ENCODE data around the gene DQX1. TPM values are rescaled to one million over a fixed set of nuclear protein-coding genes. Genes with fewer than 3 reads are reported as not detected.

DQX1 gene
- total RNA-seq, 1 experiment from 2014 or later = not detected

GRCh38 chr2:74558284-74559230 lies 32.5 kb upstream of the DQX1 start:
- no peaks in the 10 kb centered on the region for H3K36me3 ChIP-seq
- no peak overlapping the region for H3K4me3 ChIP-seq
- no peaks in the 10 kb centered on the region for H3K9me3 ChIP-seq
- no peaks in the 10 kb centered on the region for H3K27me3 ChIP-seq
- DNase-seq = no peak

- no peaks in the 10 kb centered on the region for H3K9me3 ChIP-seq
- H3K36me3 ChIP-seq = peaks cover 4% of the 10 kb centered on the region; the same call in 1 of the 2 replicates
- H3K27me3 ChIP-seq = no peaks in the 10 kb centered on the region
- no peak for DNase-seq
- no peak overlapping the region for H3K4me3 ChIP-seq
Measured at GRCh38 chr2:74556831-74557370, 30.9 kb upstream of the DQX1 start.

- Histone ChIP-seq H3K27me3 (no peaks in the 10 kb centered on the region), H3K4me3 (no peak overlapping the region), H3K36me3 (peaks cover 6% of the 10 kb centered on the region; the same call in 1 of the 2 replicates), H3K9me3 (no peaks in the 10 kb centered on the region)
- no peak for DNase-seq
Measured at GRCh38 chr2:74556159-74556558, 30.1 kb upstream of the DQX1 start.

GRCh38 chr2:74555610-74556103 lies 29.6 kb upstream of the DQX1 start:
- Histone ChIP-seq H3K4me3 (no peak overlapping the region), H3K27me3 (no peaks in the 10 kb centered on the region), H3K9me3 (no peaks in the 10 kb centered on the region), H3K36me3 (peaks cover 6% of the 10 kb centered on the region; the same call in 1 of the 2 replicates)
- DNase-seq = no peak

- Histone ChIP-seq H3K9me3 (no peaks in the 10 kb centered on the region), H3K36me3 (peaks cover 8% of the 10 kb centered on the region), H3K27me3 (no peaks in the 10 kb centered on the region), H3K4me3 (peak overlapping the region; percentile 73)
- DNase-seq = no peak
Measured at GRCh38 chr2:74554820-74555531, 28.9 kb upstream of the DQX1 start.

- H3K27me3 ChIP-seq = no peaks in the 10 kb centered on the region
- peaks cover 13% of the 10 kb centered on the region for H3K36me3 ChIP-seq
- H3K9me3 ChIP-seq = no peaks in the 10 kb centered on the region
- H3K4me3 ChIP-seq = peak within 1 kb of the TSS; percentile 73
- DNase-seq = peak; percentile 90
Measured at GRCh38 chr2:74553892-74554819, 28.1 kb upstream of the DQX1 start, which contains the start of the genes DOK1 and LOXL3. Gene DOK1, plus strand, starts transcription at chr2:74554720. Its CDS starts 35 bp downstream, at chr2:74554755. Gene LOXL3, minus strand, starts transcription at chr2:74553942. Its CDS starts 1,308 bp downstream, at chr2:74552634.

GRCh38 chr2:74552914-74553811 lies 27.1 kb upstream of the DQX1 start:
- peak overlapping the region; percentile 73 for H3K4me3 ChIP-seq
- DNase-seq = peak; percentile 59
- peaks cover 13% of the 10 kb centered on the region for H3K36me3 ChIP-seq
- no peaks in the 10 kb centered on the region for H3K27me3 ChIP-seq
- H3K9me3 ChIP-seq = no peaks in the 10 kb centered on the region

GRCh38 chr2:74551942-74552913 lies 26.2 kb upstream of the DQX1 start:
- Histone ChIP-seq H3K27me3 (no peaks in the 10 kb centered on the region), H3K4me3 (peak overlapping the region; percentile 73), H3K9me3 (no peaks in the 10 kb centered on the region), H3K36me3 (peaks cover 13% of the 10 kb centered on the region)
- DNase-seq = no peak

GRCh38 chr2:74551530-74551929 lies 25.5 kb upstream of the DQX1 start:
- Histone ChIP-seq H3K9me3 (no peaks in the 10 kb centered on the region), H3K4me3 (no peak overlapping the region), H3K27me3 (no peaks in the 10 kb centered on the region), H3K36me3 (peaks cover 13% of the 10 kb centered on the region)
- DNase-seq = no peak

- H3K4me3 ChIP-seq = no peak overlapping the region
- no peaks in the 10 kb centered on the region for H3K27me3 ChIP-seq
- H3K9me3 ChIP-seq = no peaks in the 10 kb centered on the region
- H3K36me3 ChIP-seq = peaks cover 13% of the 10 kb centered on the region
- no peak for DNase-seq
Measured at GRCh38 chr2:74550231-74550630, 24.2 kb upstream of the DQX1 start.

GRCh38 chr2:74548900-74549826 lies 23.1 kb upstream of the DQX1 start:
- H3K9me3 ChIP-seq = no peaks in the 10 kb centered on the region
- peaks cover 13% of the 10 kb centered on the region for H3K36me3 ChIP-seq
- DNase-seq = peak; percentile 83
- no peaks in the 10 kb centered on the region for H3K27me3 ChIP-seq
- H3K4me3 ChIP-seq = peak overlapping the region; percentile 64

- no peak for DNase-seq
- H3K27me3 ChIP-seq = no peaks in the 10 kb centered on the region
- peaks cover 13% of the 10 kb centered on the region for H3K36me3 ChIP-seq
Measured at GRCh38 chr2:74548285-74548899, 22.4 kb upstream of the DQX1 start.

GRCh38 chr2:74546004-74546403 lies 20.0 kb upstream of the DQX1 start:
- Histone ChIP-seq H3K9me3 (no peaks in the 10 kb centered on the region), H3K36me3 (peaks cover 8% of the 10 kb centered on the region; the same call in 1 of the 2 replicates), H3K27me3 (no peaks in the 10 kb centered on the region), H3K4me3 (no peak overlapping the region)
- no peak for DNase-seq

More at GRCh38 chr2:74548285-74548899, 22.4 kb upstream of the DQX1 start:
- Histone ChIP-seq H3K9me3 (no peaks in the 10 kb centered on the region), H3K4me3 (peak overlapping the region; percentile 64)
